ENCODE measurements around the gene RNF208. TPM values are rescaled to one million over a fixed set of nuclear protein-coding genes. Genes with fewer than 3 reads are reported as not detected.

Gene RNF208
- total RNA-seq, 1 donor from 2014 or later = not detected

DNA sequence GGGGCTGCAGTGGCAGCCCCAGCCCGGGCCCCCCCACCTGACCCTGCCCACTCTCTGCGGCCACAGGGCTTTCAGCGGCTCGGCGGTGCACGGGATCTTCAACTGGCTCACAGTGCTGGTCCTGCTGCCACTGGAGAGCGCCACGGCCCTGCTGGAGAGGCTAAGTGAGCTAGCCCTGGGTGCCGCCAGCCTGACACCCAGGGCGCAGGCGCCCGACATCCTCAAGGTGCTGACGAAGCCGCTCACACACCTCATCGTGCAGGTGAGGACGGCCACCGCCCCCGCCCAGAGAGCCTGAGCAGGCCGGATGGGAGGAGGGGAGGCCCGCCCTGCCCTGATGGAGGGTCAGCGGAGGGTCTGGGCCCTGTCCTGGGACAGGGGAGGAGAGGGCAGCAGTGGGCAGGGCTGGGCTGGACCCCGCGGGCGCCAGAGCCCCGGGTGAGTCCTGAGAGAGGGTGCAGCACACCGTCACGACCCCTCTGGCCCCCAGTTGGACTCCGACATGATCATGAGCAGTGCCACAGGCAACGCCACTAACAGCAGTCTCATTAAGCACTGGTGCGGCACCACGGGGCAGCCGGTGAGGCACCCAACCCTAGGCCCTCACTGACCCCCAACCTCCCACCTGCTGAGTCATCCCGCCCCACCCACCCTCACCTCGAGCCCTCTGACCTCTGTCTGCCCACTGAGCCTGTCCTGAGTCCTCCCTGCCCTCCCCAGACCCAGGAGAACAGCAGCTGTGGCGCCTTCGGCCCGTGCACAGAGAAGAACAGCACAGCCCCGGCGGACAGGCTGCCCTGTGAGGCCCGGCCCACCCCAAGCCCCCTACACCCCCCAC lies 11.3 kb upstream of the RNF208 start:
- H3K4me3 ChIP-seq (ENCODE audit: low read depth, low read length) = no peak overlapping the region
- DNase-seq (ENCODE audit: low read depth) (no peak), FAIRE-seq (no peak)
- H3K36me3 ChIP-seq (ENCODE audit: control insufficient read depth, insufficient read depth, low read length) = no peaks in the 10 kb centered on the region
- TF ChIP-seq CTCF (IDR thresholded peaks at IDR 0.05; ENCODE audit: insufficient read depth, low read length, severe bottlenecking) = no peak
- H3K27me3 ChIP-seq (ENCODE audit: control insufficient read depth, insufficient read depth, low read length) = peaks cover 2% of the 10 kb centered on the region

GRCh38 chr9:137232510-137232909 lies 10.5 kb upstream of the RNF208 start:
- Histone ChIP-seq H3K27me3 (ENCODE audit: control insufficient read depth, insufficient read depth, low read length) (peaks cover 2% of the 10 kb centered on the region), H3K36me3 (ENCODE audit: control insufficient read depth, insufficient read depth, low read length) (no peaks in the 10 kb centered on the region), H3K4me3 (ENCODE audit: low read depth, low read length) (no peak overlapping the region)
- TF ChIP-seq CTCF (IDR thresholded peaks at IDR 0.05; ENCODE audit: insufficient read depth, low read length, severe bottlenecking) = no peak
- DNase-seq (ENCODE audit: low read depth) (no peak), FAIRE-seq (no peak)

DNA sequence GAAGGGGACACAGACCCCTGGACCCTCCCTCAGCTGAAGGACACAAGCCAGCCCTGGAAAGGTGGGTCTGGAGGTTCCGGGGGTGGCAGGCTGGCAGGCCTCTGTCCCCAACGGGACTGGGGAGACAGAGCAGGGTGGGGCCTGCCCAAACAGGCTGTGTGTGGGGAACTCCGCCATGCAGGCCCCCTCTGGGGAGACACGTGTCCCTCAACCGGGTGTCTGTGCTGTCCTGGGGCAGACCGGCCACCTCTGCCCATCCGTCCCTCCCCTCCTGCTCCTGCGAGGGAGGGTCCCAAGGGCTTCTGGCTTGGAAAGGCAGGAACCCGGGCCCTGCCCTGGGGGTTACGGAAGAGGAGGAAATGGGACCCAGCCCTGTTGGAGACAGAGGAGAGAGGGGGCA lies 10.1 kb upstream of the RNF208 start:
- no peak for DNase-seq (ENCODE audit: low read depth)
- no peaks in the 10 kb centered on the region for H3K36me3 ChIP-seq (ENCODE audit: control insufficient read depth, insufficient read depth, low read length)
- no peak for TF ChIP-seq CTCF (IDR thresholded peaks at IDR 0.05; ENCODE audit: insufficient read depth, low read length, severe bottlenecking)
- H3K4me3 ChIP-seq (ENCODE audit: low read depth, low read length) = no peak overlapping the region
- FAIRE-seq = no peak
- peaks cover 2% of the 10 kb centered on the region for H3K27me3 ChIP-seq (ENCODE audit: control insufficient read depth, insufficient read depth, low read length)

DNA sequence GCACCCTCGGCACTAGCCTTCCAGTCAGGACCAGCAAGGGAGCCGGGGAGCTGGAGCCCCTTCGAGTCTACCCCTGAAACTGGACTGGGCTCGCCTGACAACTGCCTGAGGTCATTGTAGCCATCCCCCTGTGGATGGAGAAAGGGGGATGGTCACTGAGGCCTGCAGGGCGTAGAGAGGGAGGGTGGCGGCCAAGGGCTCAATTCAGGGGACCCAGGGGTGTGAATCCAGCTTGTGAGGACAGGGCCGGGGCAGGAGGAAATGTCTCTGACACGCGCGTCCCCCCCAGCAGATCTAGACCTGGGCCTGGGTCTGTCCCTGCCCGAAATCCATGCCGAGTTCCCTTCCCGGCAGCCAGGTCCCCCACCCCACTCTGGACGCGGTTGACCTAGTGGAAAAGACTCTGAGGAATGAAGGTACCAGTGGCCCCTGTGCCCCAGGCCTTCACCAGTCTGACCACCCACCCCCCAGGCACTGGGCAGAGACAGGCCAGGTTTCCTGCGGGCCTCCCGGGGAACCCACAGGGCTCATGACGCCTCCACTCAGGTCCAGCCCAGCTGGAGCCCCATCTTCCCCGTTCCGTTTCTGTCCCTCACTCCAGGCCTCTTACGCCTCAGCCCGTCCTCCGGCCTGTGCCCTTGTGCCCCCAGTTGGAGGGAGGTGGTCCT lies 9.5 kb upstream of the RNF208 start:
- no peak for DNase-seq (ENCODE audit: low read depth)
- H3K36me3 ChIP-seq (ENCODE audit: control insufficient read depth, insufficient read depth, low read length) = no peaks in the 10 kb centered on the region
- FAIRE-seq = no peak
- H3K27me3 ChIP-seq (ENCODE audit: control insufficient read depth, insufficient read depth, low read length) = peaks cover 2% of the 10 kb centered on the region
- TF ChIP-seq CTCF (IDR thresholded peaks at IDR 0.05; ENCODE audit: insufficient read depth, low read length, severe bottlenecking) = no peak
- no peak overlapping the region for H3K4me3 ChIP-seq (ENCODE audit: low read depth, low read length)

- no peaks in the 10 kb centered on the region for H3K36me3 ChIP-seq (ENCODE audit: control insufficient read depth, insufficient read depth, low read length)
- TF ChIP-seq CTCF (IDR thresholded peaks at IDR 0.05; ENCODE audit: insufficient read depth, low read length, severe bottlenecking) = no peak
- H3K27me3 ChIP-seq (ENCODE audit: control insufficient read depth, insufficient read depth, low read length) = peaks cover 2% of the 10 kb centered on the region
- no peak for FAIRE-seq
- H3K4me3 ChIP-seq (ENCODE audit: low read depth, low read length) = no peak within 1 kb of the TSS
- no peak for DNase-seq (ENCODE audit: low read depth)
These were observed 8.8 kb upstream of the RNF208 start, which contains the start of gene SLC34A3 for GRCh38 chr9:137230705-137231371. SLC34A3 (plus strand) TSS chr9:137230901; CDS start chr9:137231703, 802 bp downstream.
